OCI-LY1 (cell line): ENCODE measurements around the gene IFT43.

Source experiments
- CTCF ChIP-seq: fragments of 200-600 bp; sonication (generic), shearing (Covaris generic); IDR thresholded peaks from 2 replicates; pipeline ENCODE4 v1.5.1; 2017; ENCODE audit warnings: mild to moderate bottlenecking, antibody characterized with exemption, low read length, moderate library complexity, mixed read lengths
- EZH2 ChIP-seq: fragments of 200-600 bp; sonication (generic), shearing (Covaris generic); IDR thresholded peaks from 2 replicates; pipeline ENCODE4 v1.8.0; 2017; ENCODE audit warnings: borderline replicate concordance, mixed run types, mild to moderate bottlenecking, antibody characterized with exemption, low read length, moderate library complexity, mixed read lengths

DNA sequence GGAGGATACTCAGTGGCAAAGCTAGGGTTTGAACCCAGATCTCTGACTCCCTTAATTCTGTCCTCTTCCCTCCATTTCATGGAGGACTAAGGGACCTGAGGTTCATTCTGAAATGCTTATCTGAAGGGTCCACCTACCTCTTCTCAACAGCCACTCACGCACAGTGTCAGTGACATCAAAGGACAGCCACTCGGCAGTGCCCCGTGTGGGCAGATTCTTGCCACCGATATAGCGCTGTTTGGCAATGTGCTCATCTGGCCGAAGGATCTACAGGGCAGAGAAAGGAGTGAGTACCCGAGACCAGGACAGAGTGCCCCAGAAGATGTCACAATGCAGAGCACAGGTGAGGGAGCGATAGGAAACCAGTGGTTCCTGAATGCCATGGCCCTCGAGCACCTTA, 14.6 kb upstream of the IFT43 start:
- TF ChIP-seq CTCF: no peak
- no peak for TF ChIP-seq EZH2
